Suprapubic skin (tissue), 4 donors: Measurements from ENCODE around the gene TMTC1.

Source experiments
- CTCF ChIP-seq, 2 donors: fragments of 200-600 bp in 1 of 2; fragments of 450-650 bp in 1 of 2; sonication (generic) in 1 of 2; IDR thresholded peaks; one replicate each; pipeline ENCODE4 v1.5.1; 2016 to 2019; ENCODE audit warnings: antibody characterized with exemption in 2 of 2, mild to moderate bottlenecking in 1 of 2, moderate library complexity in 1 of 2
- EP300 ChIP-seq: sonication (generic); formaldehyde crosslinking; IDR thresholded peaks from one replicate; pipeline ENCODE4 v1.6.1; 2017; ENCODE audit warnings: antibody characterized with exemption
- POLR2A ChIP-seq, 2 donors: fragments of 450-650 bp; IDR thresholded peaks; one replicate each; pipeline ENCODE4 v1.6.1; 2017; ENCODE audit warnings: antibody characterized with exemption in 2 of 2, mild to moderate bottlenecking in 2 of 2, moderate library complexity in 2 of 2
- POLR2AphosphoS5 ChIP-seq, 3 donors: sonication (generic); formaldehyde crosslinking; IDR thresholded peaks; one replicate each; pipeline ENCODE4 v1.6.1; 2017; ENCODE audit warnings: antibody characterized with exemption in 3 of 3

- TF ChIP-seq CTCF (IDR thresholded peaks at IDR 0.05) (no peak), POLR2AphosphoS5 (IDR thresholded peaks at IDR 0.05) (no peak), POLR2A (IDR thresholded peaks at IDR 0.05) (no peak), EP300 (no peak)
These were observed 280.5 kb downstream of the TMTC1 start for GRCh38 chr12:29503283-29503682.
